GM21390 (cell line): ENCODE data around the gene PRR20C.
"Not testable (repeated sequence)": the region's sequence is repeated elsewhere in the genome, so short reads cannot be mapped to it uniquely, and the experiment has no call there.

Experiments
- ATAC-seq: cut with Tn5 transposase; IDR thresholded peaks from one replicate; pipeline ENCODE4 v1.9.1; 2021; ENCODE audit not compliant: unreplicated experiment

Gene PRR20C

GRCh38 chr13:57153761-57154160 is at the start of gene PRR20C:
Gene PRR20C, plus strand, starts transcription at chr13:57154061. Its CDS starts 387 bp downstream, at chr13:57154448.
- ATAC-seq: not testable (repeated sequence)

GRCh38 chr13:57114945-57115344 is 38.9 kb upstream of the PRR20C start:
- no peak for ATAC-seq

GRCh38 chr13:57123681-57124080 is 30.2 kb upstream of the PRR20C start:
- ATAC-seq: no peak

GRCh38 chr13:57128909-57129308 is 25.0 kb upstream of the PRR20C start:
- no peak for ATAC-seq

- no peak for ATAC-seq
Observed at GRCh38 chr13:57136093-57136492, 17.8 kb upstream of the PRR20C start.

GRCh38 chr13:57137585-57137984 is 16.3 kb upstream of the PRR20C start:
- ATAC-seq: no peak

- no peak for ATAC-seq
Observed at GRCh38 chr13:57138988-57139387, 14.9 kb upstream of the PRR20C start.

GRCh38 chr13:57139781-57140180 is 14.1 kb upstream of the PRR20C start:
- not testable (repeated sequence) for ATAC-seq

DNA sequence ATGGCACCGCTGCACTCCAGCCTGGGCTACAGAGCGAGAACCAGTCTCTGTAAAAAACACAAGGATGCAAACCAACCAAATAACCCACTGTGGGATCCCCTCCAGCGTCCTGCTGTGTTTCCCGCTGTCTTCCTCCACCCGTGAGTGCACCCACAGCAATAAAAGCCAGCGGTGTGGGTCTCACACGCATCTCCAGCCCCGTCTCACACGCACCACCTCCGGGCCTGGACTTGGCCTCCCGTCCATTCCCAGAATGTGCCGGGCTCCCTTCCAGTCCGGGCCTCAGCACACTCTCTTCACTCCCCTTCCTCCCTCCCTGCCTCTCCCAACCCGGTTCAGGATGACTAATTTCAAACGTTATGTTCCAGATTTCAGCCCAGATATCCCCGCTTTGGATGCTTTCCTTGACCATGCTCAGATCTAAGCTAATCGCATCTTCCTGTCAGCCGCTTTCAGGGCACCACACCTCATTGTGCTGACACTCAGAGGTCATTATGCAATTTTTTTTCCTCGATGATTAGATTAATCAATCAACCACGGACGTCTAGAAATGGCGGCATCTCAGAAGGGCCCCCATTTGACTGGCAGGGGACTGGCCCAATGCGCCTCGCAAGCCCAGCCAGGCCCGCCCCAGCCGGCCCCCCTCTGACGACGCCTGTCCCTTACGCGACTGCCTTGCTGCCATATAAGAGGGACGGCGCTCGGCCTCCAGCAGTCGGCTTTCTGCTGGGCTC is 13.5 kb upstream of the PRR20C start, which contains the start of gene PRR20A:
Gene PRR20A, plus strand, starts transcription at position 684 of the 734 bp plus-strand sequence. CDS start 387 bp downstream, outside the sequence.
- ATAC-seq: not testable (repeated sequence)

DNA sequence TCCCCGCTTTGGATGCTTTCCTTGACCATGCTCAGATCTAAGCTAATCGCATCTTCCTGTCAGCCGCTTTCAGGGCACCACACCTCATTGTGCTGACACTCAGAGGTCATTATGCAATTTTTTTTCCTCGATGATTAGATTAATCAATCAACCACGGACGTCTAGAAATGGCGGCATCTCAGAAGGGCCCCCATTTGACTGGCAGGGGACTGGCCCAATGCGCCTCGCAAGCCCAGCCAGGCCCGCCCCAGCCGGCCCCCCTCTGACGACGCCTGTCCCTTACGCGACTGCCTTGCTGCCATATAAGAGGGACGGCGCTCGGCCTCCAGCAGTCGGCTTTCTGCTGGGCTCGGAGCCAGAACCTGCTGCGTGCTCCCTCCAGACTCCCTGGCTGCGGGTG is 6.7 kb upstream of the PRR20C start, which contains the start of gene PRR20B:
Gene PRR20B, plus strand, starts transcription at position 301 of the 400 bp plus-strand sequence. CDS start 387 bp downstream, outside the sequence.
- ATAC-seq: not testable (repeated sequence)

DNA sequence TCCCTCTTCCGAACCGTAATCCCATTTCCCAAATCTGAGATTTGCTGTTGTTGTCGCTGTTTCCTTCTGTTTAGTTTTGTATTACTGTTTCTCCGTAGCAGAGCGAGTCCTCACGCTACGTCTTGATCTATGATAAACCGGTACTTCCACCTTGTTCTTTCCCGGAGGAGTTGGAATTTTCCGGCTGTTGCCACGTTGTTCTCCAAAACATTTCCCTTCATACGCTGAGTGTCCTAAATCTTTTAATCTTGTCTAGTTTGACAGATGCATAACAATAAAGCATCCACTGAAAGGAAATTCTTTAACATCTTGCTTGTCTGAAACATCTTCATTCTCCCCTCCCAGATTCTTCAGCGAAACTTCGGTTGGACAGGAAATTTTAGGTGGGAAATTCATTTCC is 5.8 kb upstream of the PRR20C start:
- ATAC-seq: not testable (repeated sequence)

- ATAC-seq: not testable (repeated sequence)
Observed at GRCh38 chr13:57160332-57160731, 6.5 kb downstream of the PRR20C start, which contains the start of gene PRR20D. Gene PRR20D, plus strand, starts transcription at chr13:57160632. Its CDS starts 387 bp downstream, at chr13:57161019.

DNA sequence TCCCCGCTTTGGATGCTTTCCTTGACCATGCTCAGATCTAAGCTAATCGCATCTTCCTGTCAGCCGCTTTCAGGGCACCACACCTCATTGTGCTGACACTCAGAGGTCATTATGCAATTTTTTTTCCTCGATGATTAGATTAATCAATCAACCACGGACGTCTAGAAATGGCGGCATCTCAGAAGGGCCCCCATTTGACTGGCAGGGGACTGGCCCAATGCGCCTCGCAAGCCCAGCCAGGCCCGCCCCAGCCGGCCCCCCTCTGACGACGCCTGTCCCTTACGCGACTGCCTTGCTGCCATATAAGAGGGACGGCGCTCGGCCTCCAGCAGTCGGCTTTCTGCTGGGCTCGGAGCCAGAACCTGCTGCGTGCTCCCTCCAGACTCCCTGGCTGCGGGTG is 13.0 kb downstream of the PRR20C start, which contains the start of gene PRR20E:
Gene PRR20E, plus strand, starts transcription at position 301 of the 400 bp plus-strand sequence. CDS start 387 bp downstream, outside the sequence.
- ATAC-seq: not testable (repeated sequence)

GRCh38 chr13:57191667-57192066 is 37.8 kb downstream of the PRR20C start:
- ATAC-seq: no peak
